Endothelial cell of umbilical vein (primary cell): ENCODE data around the gene STK10.
"Not testable (repeated sequence)": the region's sequence is repeated elsewhere in the genome, so short reads cannot be mapped to it uniquely, and the experiment has no call there.

ENCODE experiments used
- CTCF ChIP-seq, 2 donors: IDR thresholded peaks; 1 replicate in 1 of 2; 2 replicates in 1 of 2; pipeline ENCODE4 v1.5.1; 2011; ENCODE audit warnings: low read length in 2 of 2, mild to moderate bottlenecking in 2 of 2, moderate library complexity in 2 of 2, control low read depth in 1 of 2, inconsistent platforms in 1 of 2, low read depth in 1 of 2; ENCODE audit not compliant: insufficient read depth in 1 of 2; ENCODE audit errors: extremely low read depth in 1 of 2
- EZH2 ChIP-seq: IDR thresholded peaks from 2 replicates; pipeline ENCODE4 v1.6.1; 2012; ENCODE audit warnings: borderline replicate concordance, low read depth, mild to moderate bottlenecking, moderate library complexity, low read length, inconsistent platforms; ENCODE audit not compliant: severe bottlenecking
- FOS ChIP-seq: IDR thresholded peaks from 2 replicates; pipeline ENCODE4 v1.6.1; 2011; ENCODE audit warnings: mild to moderate bottlenecking, low read length, moderate library complexity, borderline replicate concordance; ENCODE audit not compliant: insufficient read depth
- MAX ChIP-seq: IDR thresholded peaks from 2 replicates; pipeline ENCODE4 v1.6.1; 2011; ENCODE audit not compliant: insufficient read depth, insufficient read length
- MYC ChIP-seq: IDR thresholded peaks from one replicate; pipeline ENCODE4 v1.6.1; 2011; ENCODE audit warnings: mild to moderate bottlenecking, low read depth, low read length
- POLR2A ChIP-seq: IDR thresholded peaks from 2 replicates; pipeline ENCODE4 v1.6.1; 2012; ENCODE audit warnings: low read depth, mild to moderate bottlenecking, control low read depth, low read length
- POLR2AphosphoS5 ChIP-seq: IDR thresholded peaks from 2 replicates; pipeline ENCODE4 v1.6.1; 2012; ENCODE audit warnings: low read depth, mild to moderate bottlenecking, control low read depth, low read length, moderate library complexity; ENCODE audit not compliant: insufficient read depth

- TF ChIP-seq CTCF (IDR thresholded peaks at IDR 0.05; ENCODE audit: extremely low read depth in 1 of 2, insufficient read depth in 1 of 2, low read depth in 1 of 2, low read length in 2 of 2); POLR2A; POLR2AphosphoS5; MYC; EZH2; MAX; FOS: not testable (repeated sequence)
These were observed 167.8 kb downstream of the STK10 start for GRCh38 chr5:172020110-172020786.
